ENCODE measurements around the gene CHRM5. TPM values are rescaled to one million over a fixed set of nuclear protein-coding genes. Genes with fewer than 3 reads are reported as not detected.

The CHRM5 gene
- total and polyA plus RNA-seq, 9 of the 15 experiments (the other 6 are each of a cell fraction or from before 2014, with no cell fraction given), result not detected

DNA sequence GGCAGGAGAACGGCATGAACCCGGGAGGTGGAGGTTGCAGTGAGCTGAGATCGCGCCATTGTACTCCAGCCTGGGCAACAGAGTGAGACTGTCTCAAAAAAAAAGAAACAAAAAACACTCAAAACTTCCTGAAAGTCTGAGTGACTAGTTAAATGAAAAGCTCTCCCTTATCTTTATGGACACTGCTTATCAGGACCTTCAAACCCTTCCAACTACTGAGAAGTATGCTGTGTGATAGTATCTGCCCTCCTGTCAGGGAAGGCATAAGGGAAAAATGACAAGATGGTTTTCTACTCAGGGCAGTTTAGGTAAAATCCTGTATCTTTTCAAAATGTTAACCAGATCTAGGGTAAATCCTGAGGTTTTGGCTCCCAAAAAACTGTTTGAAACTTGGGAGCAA, 111.6 kb downstream of the CHRM5 start (continued):
- TF ChIP-seq, protein P1, sequence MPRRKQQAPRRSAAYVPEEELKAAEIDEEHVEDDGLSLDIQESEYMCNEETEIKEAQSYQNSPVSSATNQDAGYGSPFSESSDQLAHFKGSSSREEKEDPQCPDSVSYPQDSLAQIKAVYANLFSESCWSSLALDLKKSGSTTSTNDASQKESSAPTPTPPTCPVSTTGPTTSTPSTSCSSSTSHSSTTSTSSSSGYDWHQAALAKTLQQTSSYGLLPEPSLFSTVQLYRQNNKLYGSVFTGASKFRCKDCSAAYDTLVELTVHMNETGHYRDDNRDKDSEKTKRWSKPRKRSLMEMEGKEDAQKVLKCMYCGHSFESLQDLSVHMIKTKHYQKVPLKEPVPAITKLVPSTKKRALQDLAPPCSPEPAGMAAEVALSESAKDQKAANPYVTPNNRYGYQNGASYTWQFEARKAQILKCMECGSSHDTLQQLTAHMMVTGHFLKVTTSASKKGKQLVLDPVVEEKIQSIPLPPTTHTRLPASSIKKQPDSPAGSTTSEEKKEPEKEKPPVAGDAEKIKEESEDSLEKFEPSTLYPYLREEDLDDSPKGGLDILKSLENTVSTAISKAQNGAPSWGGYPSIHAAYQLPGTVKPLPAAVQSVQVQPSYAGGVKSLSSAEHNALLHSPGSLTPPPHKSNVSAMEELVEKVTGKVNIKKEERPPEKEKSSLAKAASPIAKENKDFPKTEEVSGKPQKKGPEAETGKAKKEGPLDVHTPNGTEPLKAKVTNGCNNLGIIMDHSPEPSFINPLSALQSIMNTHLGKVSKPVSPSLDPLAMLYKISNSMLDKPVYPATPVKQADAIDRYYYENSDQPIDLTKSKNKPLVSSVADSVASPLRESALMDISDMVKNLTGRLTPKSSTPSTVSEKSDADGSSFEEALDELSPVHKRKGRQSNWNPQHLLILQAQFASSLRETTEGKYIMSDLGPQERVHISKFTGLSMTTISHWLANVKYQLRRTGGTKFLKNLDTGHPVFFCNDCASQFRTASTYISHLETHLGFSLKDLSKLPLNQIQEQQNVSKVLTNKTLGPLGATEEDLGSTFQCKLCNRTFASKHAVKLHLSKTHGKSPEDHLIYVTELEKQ (CRISPR knock-in tag; IDR thresholded peaks at IDR 0.05), result no peak
- TF ChIP-seq ATF7 (IDR thresholded peaks at IDR 0.05), result 0 out of 2 replicates have a peak, but pooled peaks have one; percentile 15
- TF ChIP-seq POLR2AphosphoS2 (IDR thresholded peaks at IDR 0.05; ENCODE audit: low read length), result no peak
- no peak for TF ChIP-seq FOXA3 (CRISPR knock-in tag; conservative IDR thresholded peaks at IDR 0.05 in 1 of 2, IDR thresholded peaks at IDR 0.05 in 1 of 2)
- no peak for TF ChIP-seq THRB (CRISPR knock-in tag; conservative IDR thresholded peaks at IDR 0.05)
- no peak for TF ChIP-seq ELF2 (CRISPR knock-in tag; IDR thresholded peaks at IDR 0.05)
- TF ChIP-seq MTA2 (IDR thresholded peaks at IDR 0.05; ENCODE audit: low read depth), result 0 out of 2 replicates have a peak, but pooled peaks have one; percentile 17
- TF ChIP-seq TAL1 (IDR thresholded peaks at IDR 0.05), result peak; percentile 48
- TF ChIP-seq TEAD4 (IDR thresholded peaks at IDR 0.05; ENCODE audit: low read length), result peak; percentile 64
- no peak for TF ChIP-seq TEAD4 (CRISPR knock-in tag; IDR thresholded peaks at IDR 0.05; ENCODE audit: borderline replicate concordance)
- TF ChIP-seq CREB1 (IDR thresholded peaks at IDR 0.05), result no peak
- no peak for TF ChIP-seq CREB1 (CRISPR knock-in tag; IDR thresholded peaks at IDR 0.05)
- no peak for TF ChIP-seq ZFP1 (CRISPR knock-in tag; IDR thresholded peaks at IDR 0.05)
- TF ChIP-seq, protein P2, sequence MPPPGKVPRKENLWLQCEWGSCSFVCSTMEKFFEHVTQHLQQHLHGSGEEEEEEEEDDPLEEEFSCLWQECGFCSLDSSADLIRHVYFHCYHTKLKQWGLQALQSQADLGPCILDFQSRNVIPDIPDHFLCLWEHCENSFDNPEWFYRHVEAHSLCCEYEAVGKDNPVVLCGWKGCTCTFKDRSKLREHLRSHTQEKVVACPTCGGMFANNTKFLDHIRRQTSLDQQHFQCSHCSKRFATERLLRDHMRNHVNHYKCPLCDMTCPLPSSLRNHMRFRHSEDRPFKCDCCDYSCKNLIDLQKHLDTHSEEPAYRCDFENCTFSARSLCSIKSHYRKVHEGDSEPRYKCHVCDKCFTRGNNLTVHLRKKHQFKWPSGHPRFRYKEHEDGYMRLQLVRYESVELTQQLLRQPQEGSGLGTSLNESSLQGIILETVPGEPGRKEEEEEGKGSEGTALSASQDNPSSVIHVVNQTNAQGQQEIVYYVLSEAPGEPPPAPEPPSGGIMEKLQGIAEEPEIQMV (tag; conservative IDR thresholded peaks at IDR 0.05; ENCODE audit: low read depth), result no peak
- no peak for TF ChIP-seq ERF (CRISPR knock-in tag; IDR thresholded peaks at IDR 0.05)
- TF ChIP-seq NCOR1 (IDR thresholded peaks at IDR 0.05), result peak; percentile 42; the same call in 1 of the 2 replicates
- TF ChIP-seq MTA1 (IDR thresholded peaks at IDR 0.05; ENCODE audit: borderline replicate concordance), result peak; percentile 58; the same call in 1 of the 2 replicates
- TF ChIP-seq GABPA (tag; conservative IDR thresholded peaks at IDR 0.05; ENCODE audit: low read depth), result no peak
- no peak for TF ChIP-seq TRIM24 (IDR thresholded peaks at IDR 0.05)
- TF ChIP-seq ZNF639 (CRISPR knock-in tag; conservative IDR thresholded peaks at IDR 0.05 in 1 of 2, IDR thresholded peaks at IDR 0.05 in 1 of 2), result no peak

All from K562 (cell line).